HG03432 (cell line): ENCODE data around the gene PREX1.

Experiments used
- ATAC-seq: cut with Tn5 transposase; IDR thresholded peaks from one replicate; pipeline ENCODE4 v1.9.1; 2021; ENCODE audit warnings: mild to moderate bottlenecking, moderate library complexity; ENCODE audit not compliant: unreplicated experiment

The PREX1 gene

DNA sequence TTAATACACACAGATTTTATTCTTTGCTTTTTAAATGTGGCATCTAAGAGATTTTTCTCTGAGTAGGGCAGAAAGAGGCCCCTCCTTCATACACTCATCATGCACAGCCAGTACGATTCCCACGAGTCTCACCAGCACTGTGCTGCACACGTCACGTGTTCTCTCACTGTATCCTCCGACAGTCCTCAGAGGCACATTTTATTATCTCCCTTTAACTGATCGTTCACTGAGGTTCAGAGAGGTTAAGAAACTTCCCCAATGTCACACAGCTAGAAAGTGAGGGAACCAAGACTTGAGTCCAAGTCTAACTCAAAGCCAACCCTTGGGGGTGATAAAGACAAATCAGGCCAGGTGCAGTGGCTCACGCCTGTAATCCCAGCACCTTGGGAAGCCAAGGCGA, 142.5 kb downstream of the PREX1 start:
- no peak for ATAC-seq

DNA sequence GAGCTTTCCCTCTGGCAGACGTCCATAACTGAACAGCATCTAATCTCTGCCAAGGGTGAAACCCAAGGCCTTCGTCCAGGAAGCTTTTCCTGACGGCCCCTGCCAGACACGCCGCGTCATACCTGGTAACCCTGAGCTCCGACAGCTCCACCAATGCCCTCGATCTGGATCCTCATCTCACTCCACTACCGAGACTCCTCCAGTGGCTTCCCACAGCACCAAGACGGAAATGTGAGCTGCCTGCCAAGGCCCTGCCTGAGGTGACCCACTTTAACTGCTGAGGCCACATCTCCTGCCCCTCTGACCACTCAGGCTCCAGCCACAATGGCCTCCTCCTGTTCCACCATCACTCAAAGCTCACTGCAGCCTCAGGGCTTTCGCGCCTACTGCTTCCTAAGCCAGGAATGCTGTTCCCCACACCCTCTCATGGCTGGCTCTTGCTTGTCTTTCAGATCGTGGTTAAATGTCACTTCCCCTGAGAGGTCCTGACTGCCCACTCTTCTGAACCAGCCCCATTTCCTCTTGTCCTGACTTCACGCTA, 143.2 kb downstream of the PREX1 start:
- no peak for ATAC-seq

- no peak for ATAC-seq
These were observed 144.2 kb downstream of the PREX1 start for GRCh38 chr20:48683467-48684175.

- no peak for ATAC-seq
These were observed 145.1 kb downstream of the PREX1 start for GRCh38 chr20:48682529-48683363.

DNA sequence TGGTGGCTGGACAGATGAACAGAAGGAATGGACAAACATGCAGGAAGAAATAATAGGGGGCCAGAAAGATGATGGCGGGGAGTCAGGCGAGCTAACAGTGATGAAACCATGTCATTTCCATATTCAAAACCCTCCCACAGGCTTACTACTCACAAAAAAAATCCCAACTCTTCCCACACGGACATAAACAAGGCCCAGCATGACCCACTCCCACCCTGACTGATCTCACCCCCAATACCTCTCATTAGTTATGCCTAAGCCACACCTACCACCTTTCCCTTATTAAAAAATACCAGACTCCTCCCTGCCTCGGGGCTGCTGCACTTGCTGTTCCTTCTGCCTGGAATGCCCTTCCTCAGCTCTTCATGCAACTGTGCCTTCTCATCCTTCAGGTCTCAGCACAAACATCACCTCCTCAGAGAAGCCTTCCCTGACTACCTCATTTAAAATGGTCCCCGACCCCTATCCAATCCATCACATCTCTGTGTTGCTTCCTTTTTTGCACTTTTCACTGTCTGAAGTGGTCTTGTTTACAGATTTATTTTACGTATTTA, 145.8 kb downstream of the PREX1 start:
- no peak for ATAC-seq

GRCh38 chr20:48681201-48681872, 146.5 kb downstream of the PREX1 start:
- ATAC-seq: no peak

DNA sequence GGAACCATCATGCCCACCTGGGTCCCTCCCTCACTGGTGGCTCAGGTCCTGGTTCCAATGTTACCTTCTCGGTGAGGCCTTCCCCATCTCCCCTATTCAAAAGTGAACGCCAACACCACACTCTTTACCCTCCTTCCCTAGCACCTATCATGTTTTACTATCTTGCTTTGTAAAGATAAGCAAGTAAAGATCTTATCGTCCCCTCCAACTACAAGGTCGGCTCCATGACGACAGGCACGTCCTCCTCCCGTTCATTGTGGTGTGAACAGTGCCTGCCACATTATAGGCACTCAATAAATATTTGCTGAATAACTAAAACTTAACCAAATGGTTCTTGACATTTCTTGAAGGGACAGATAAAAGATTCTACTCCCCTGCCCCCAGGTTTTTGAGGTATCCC, 147.1 kb downstream of the PREX1 start:
- no peak for ATAC-seq

DNA sequence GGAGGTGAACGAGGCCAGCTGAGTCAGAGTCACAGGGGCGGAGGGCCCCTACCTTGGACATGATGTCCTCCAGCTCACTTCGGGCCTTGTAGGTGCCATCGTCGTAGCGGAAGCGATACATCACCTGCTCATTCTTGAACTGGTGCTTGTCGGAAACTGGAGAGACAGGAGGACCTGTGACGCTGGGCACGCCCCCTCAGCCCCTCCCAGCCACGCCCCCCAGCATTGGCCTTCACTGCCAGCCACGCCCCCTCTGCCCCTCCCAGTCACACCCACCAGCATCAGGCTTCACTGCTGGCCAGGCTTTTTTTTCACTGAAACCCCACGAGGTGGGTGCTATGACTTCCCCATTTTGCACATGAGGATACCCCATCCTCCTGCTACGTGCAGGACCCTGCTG, 148.2 kb downstream of the PREX1 start:
- no peak for ATAC-seq

DNA sequence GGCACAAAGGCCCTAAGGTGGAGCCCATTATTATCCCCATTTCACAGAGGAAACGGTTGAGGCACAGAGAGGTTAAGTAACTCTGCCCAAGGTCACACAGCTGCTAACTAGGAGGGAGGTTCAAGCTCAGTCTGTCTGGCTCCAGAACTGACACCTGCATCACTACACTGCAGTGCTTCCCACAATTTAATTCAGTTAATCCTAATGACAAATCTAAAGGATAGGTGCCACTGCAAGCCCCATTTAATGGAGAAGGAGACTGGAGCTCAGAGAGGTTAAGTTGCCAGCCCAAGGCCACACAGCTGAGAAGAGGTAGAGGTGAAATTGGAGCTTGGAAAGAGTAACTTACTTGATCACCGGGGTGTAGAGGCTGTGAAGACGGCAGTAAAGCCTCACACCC, 148.8 kb downstream of the PREX1 start:
- no peak for ATAC-seq

- ATAC-seq: no peak
These were observed 149.4 kb downstream of the PREX1 start for GRCh38 chr20:48678421-48678820.

DNA sequence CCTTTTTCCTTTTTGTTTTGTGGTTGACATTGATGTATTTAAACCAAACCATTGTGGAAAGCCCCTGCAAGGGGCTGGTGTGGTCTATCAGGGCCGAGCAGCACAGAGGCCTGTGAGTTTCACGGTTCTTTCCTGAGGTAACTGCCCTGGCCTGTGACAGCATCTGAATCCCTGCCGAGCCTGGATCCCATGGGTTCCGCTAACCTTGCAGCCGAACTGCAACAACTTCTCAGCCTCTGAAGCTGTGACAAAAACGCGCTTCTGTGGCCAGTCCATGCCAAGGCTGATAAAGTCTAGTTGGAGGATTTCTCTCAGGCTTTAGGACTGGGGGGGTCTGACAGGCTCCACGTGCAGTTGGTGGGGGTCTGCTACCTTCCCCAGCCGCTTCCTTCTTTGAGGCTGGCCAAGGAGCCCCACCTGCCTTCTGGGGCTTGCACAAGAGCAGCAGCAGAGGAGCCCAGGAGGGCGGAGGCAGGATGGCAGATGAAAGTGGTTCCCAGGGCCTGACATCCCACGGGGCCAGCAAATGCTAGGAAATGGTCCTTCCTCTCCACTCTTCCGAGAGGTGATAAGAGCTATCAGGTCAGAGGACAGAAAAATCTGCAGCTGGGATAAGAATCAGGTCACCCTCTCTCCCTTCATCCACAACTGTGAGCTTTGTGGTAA, 150.9 kb downstream of the PREX1 start:
- no peak for ATAC-seq

- ATAC-seq: no peak
These were observed 151.7 kb downstream of the PREX1 start for GRCh38 chr20:48676125-48676524.

- no peak for ATAC-seq
These were observed 153.3 kb downstream of the PREX1 start for GRCh38 chr20:48674461-48674860.

GRCh38 chr20:48673507-48673906, 154.3 kb downstream of the PREX1 start:
- ATAC-seq: no peak

- no peak for ATAC-seq
These were observed 155.5 kb downstream of the PREX1 start for GRCh38 chr20:48672324-48672723.

GRCh38 chr20:48671141-48671540, 156.7 kb downstream of the PREX1 start:
- no peak for ATAC-seq

GRCh38 chr20:48669946-48670605, 157.7 kb downstream of the PREX1 start:
- no peak for ATAC-seq

- ATAC-seq: no peak
These were observed 159.3 kb downstream of the PREX1 start for GRCh38 chr20:48668451-48668946.

DNA sequence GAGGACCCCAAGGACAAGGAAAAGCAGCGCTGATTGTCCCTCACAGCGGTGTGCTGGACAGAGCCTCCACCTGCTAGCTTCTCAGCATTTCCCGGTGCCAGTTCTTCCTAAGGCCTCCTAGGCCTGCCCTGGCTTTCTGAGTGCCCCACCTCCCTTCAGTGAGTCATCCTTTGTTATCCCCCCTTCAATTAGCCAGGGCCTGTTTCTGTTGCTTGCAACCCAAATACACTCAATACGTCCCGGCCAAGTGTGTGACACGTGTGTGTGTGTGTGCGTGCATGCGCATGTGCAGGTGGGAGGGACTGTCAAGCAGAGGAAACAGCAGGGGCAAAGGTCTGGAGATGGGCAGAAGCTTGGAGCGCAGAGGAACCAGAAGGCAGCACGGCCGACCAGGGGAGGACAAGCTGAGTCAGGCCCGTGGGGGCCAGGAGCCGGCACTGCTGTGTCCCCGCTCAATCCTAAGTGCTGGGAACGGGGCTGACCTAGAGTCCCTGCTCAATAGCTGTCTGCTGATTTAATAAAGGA, 159.8 kb downstream of the PREX1 start:
- ATAC-seq: no peak

GRCh38 chr20:48667481-48667880, 160.3 kb downstream of the PREX1 start:
- ATAC-seq: no peak
